NT2/D1 (cell line): Measurements from ENCODE around the gene TATDN3.
"Not testable (repeated sequence)": the region's sequence is repeated elsewhere in the genome, so short reads cannot be mapped to it uniquely, and the experiment has no call there.

Experiments
- DNase-seq: peaks from one replicate; pipeline ENCODE4 v3.0.0-alpha.2; 2011; ENCODE audit warnings: low read depth, low spot score
- H3K27me3 ChIP-seq: 2 replicates; pipeline ENCODE4 v1.6.0; 2011; ENCODE audit warnings: mild to moderate bottlenecking; ENCODE audit not compliant: insufficient read length, insufficient read depth
- H3K36me3 ChIP-seq: 2 replicates; pipeline ENCODE4 v1.6.1; 2011; ENCODE audit warnings: mild to moderate bottlenecking, low read length, mixed read lengths; ENCODE audit not compliant: insufficient read depth, insufficient read length
- H3K4me1 ChIP-seq: 2 replicates; pipeline ENCODE4 v1.5.1; 2011; ENCODE audit not compliant: insufficient read depth, insufficient read length
- H3K4me3 ChIP-seq: 2 replicates; pipeline ENCODE4 v1.5.1; 2011; ENCODE audit warnings: low read depth; ENCODE audit not compliant: insufficient read length
- H3K9ac ChIP-seq: 2 replicates; pipeline ENCODE4 v1.6.0; 2011; ENCODE audit warnings: low read depth; ENCODE audit not compliant: insufficient read length
- H3K9me3 ChIP-seq: 2 replicates; pipeline ENCODE4 v1.5.1; 2011; ENCODE audit warnings: mild to moderate bottlenecking, low read length; ENCODE audit not compliant: insufficient read depth
- SUZ12 ChIP-seq: IDR thresholded peaks from 2 replicates; pipeline ENCODE4 v1.6.1; 2011; ENCODE audit not compliant: insufficient read length, insufficient read depth; ENCODE audit errors: extremely low read depth
- YY1 ChIP-seq: IDR thresholded peaks from 2 replicates; pipeline ENCODE4 v1.6.1; 2011; ENCODE audit not compliant: insufficient read length, insufficient read depth
- ZNF274 ChIP-seq: IDR thresholded peaks from 2 replicates; pipeline ENCODE4 v1.6.1; 2011; ENCODE audit warnings: mild to moderate bottlenecking, low read depth, low read length

TATDN3 gene

GRCh38 chr1:212769459-212770167, 22.1 kb upstream of the TATDN3 start:
- H3K9me3 ChIP-seq: peaks cover 36% of the 10 kb centered on the region
- no peak for DNase-seq
- no peak for TF ChIP-seq ZNF274
- no peak for TF ChIP-seq SUZ12
- no peak for TF ChIP-seq YY1
- H3K36me3 ChIP-seq: peaks cover 10% of the 10 kb centered on the region
- H3K4me3 ChIP-seq: no peak overlapping the region
- no peaks in the 10 kb centered on the region for H3K27me3 ChIP-seq
- H3K4me1 ChIP-seq: no peaks in the 10 kb centered on the region
- no peak overlapping the region for H3K9ac ChIP-seq

GRCh38 chr1:212771341-212771740, 20.4 kb upstream of the TATDN3 start:
- no peak for DNase-seq
- Histone ChIP-seq H3K9me3 (peaks cover 36% of the 10 kb centered on the region), H3K27me3 (no peaks in the 10 kb centered on the region), H3K4me3 (no peak overlapping the region), H3K4me1 (no peaks in the 10 kb centered on the region), H3K36me3 (peaks cover 13% of the 10 kb centered on the region), H3K9ac (no peak overlapping the region)
- TF ChIP-seq ZNF274: no peak
- no peak for TF ChIP-seq SUZ12

- no peak for DNase-seq
- no peak overlapping the region for H3K4me3 ChIP-seq
- TF ChIP-seq YY1 (no peak), SUZ12 (no peak), ZNF274 (no peak)
- no peaks in the 10 kb centered on the region for H3K27me3 ChIP-seq
- no peak overlapping the region for H3K9ac ChIP-seq
- peaks cover 36% of the 10 kb centered on the region for H3K9me3 ChIP-seq
- peaks cover 23% of the 10 kb centered on the region for H3K36me3 ChIP-seq
- no peaks in the 10 kb centered on the region for H3K4me1 ChIP-seq
Observed at GRCh38 chr1:212773011-212773410, 18.7 kb upstream of the TATDN3 start.

GRCh38 chr1:212774584-212774983, 17.1 kb upstream of the TATDN3 start:
- Histone ChIP-seq H3K9ac (no peak overlapping the region), H3K4me3 (no peak overlapping the region), H3K9me3 (peaks cover 22% of the 10 kb centered on the region), H3K36me3 (peaks cover 26% of the 10 kb centered on the region), H3K27me3 (no peaks in the 10 kb centered on the region), H3K4me1 (no peaks in the 10 kb centered on the region)
- DNase-seq: no peak
- TF ChIP-seq ZNF274: no peak
- no peak for TF ChIP-seq SUZ12
- no peak for TF ChIP-seq YY1

GRCh38 chr1:212775241-212775640, 16.5 kb upstream of the TATDN3 start:
- DNase-seq: no peak
- no peak overlapping the region for H3K4me3 ChIP-seq
- no peaks in the 10 kb centered on the region for H3K4me1 ChIP-seq
- TF ChIP-seq SUZ12 (no peak), YY1 (no peak), ZNF274 (no peak)
- H3K27me3 ChIP-seq: no peaks in the 10 kb centered on the region
- peaks cover 15% of the 10 kb centered on the region for H3K9me3 ChIP-seq
- no peak overlapping the region for H3K9ac ChIP-seq
- peaks cover 26% of the 10 kb centered on the region for H3K36me3 ChIP-seq

DNA sequence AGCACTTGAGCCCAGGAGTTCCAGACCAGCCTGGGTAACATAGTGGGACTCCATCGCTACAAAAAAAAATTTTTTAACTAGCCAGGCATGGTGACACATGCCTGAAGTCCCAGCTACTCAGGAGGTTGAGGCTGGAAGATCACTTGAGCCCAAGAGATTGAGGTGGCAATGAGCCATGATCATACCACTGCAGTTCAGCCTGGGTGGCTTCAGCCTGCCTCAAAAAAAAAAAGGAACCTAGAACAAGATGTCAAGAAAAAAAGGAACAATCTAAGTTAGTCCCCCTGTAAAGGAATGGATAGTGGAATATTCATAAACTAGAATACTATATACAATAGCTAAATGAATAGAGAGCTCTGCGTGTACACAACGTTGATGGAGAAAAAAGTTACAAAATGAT, 14.5 kb upstream of the TATDN3 start:
- peaks cover 19% of the 10 kb centered on the region for H3K9me3 ChIP-seq
- peaks cover 39% of the 10 kb centered on the region for H3K36me3 ChIP-seq
- DNase-seq: no peak
- no peak for TF ChIP-seq YY1
- no peak for TF ChIP-seq SUZ12
- no peak for TF ChIP-seq ZNF274
- H3K27me3 ChIP-seq: no peaks in the 10 kb centered on the region
- no peaks in the 10 kb centered on the region for H3K4me1 ChIP-seq
- no peak overlapping the region for H3K9ac ChIP-seq
- H3K4me3 ChIP-seq: no peak overlapping the region

GRCh38 chr1:212779086-212779485, 12.6 kb upstream of the TATDN3 start:
- not testable (repeated sequence) for H3K4me1 ChIP-seq, H3K9ac ChIP-seq, H3K4me3 ChIP-seq, DNase-seq, H3K27me3 ChIP-seq
- Histone ChIP-seq H3K36me3 (peaks cover 52% of the 10 kb centered on the region), H3K9me3 (peaks cover 17% of the 10 kb centered on the region)
